GM10248 (cell line): ENCODE data around the gene C10orf143.

Source experiments
- CTCF ChIA-PET: fragments of 300-600 bp; sonication (Branson Sonifier 250); formaldehyde crosslinking; extraction: SDS; loops from one replicate; lab custom pipeline; 2021; ENCODE audit warnings: antibody characterized with exemption; lab: Yijun Ruan, JAX
- POLR2A ChIA-PET: fragments of 350-650 bp; sonication (Branson Sonifier 250); formaldehyde crosslinking; extraction: SDS; loops from one replicate; lab custom pipeline; 2020; ENCODE audit warnings: antibody characterized with exemption; lab: Yijun Ruan, JAX
- DNase-seq: peaks from one replicate; pipeline ENCODE4 v3.0.0; 2012; ENCODE audit errors: extremely low spot score
- CTCF ChIP-seq: IDR thresholded peaks from 2 replicates; pipeline ENCODE4 v1.5.1; 2012; ENCODE audit warnings: mild to moderate bottlenecking, low read depth; ENCODE audit errors: extremely low read depth, missing control alignments, control extremely low read depth

C10orf143 gene

GRCh38 chr10:130049244-130049643 is 61.4 kb downstream of the C10orf143 start:
- TF ChIP-seq CTCF, result no peak
- DNase-seq, result no peak
- CTCF ChIA-PET, result no interaction called here
- POLR2A ChIA-PET, result no interaction called here

- TF ChIP-seq CTCF, result no peak
- ChIA-PET CTCF (no interaction called here), POLR2A (no interaction called here)
- DNase-seq, result no peak
Measured at GRCh38 chr10:130048081-130048480, 62.5 kb downstream of the C10orf143 start.

- no peak for TF ChIP-seq CTCF
- POLR2A ChIA-PET, result no interaction called here
- DNase-seq, result no peak
- CTCF ChIA-PET, result no interaction called here
Measured at GRCh38 chr10:130047336-130047735, 63.3 kb downstream of the C10orf143 start.

GRCh38 chr10:130046591-130046990 is 64.0 kb downstream of the C10orf143 start:
- DNase-seq, result no peak
- ChIA-PET POLR2A (no interaction called here), CTCF (no interaction called here)
- no peak for TF ChIP-seq CTCF

GRCh38 chr10:130045801-130046321 is 64.8 kb downstream of the C10orf143 start:
- CTCF ChIA-PET, result no interaction called here
- POLR2A ChIA-PET, result no interaction called here
- no peak for TF ChIP-seq CTCF
- no peak for DNase-seq

GRCh38 chr10:130045091-130045652 is 65.5 kb downstream of the C10orf143 start:
- POLR2A ChIA-PET, result no interaction called here

More at GRCh38 chr10:130045091-130045652, 65.5 kb downstream of the C10orf143 start:
- DNase-seq, result no peak
- CTCF ChIA-PET, result no interaction called here
- no peak for TF ChIP-seq CTCF
